Smooth muscle cell (in vitro differentiated cells): ENCODE data around the gene EVX2. TPM values are rescaled to one million over a fixed set of nuclear protein-coding genes. Genes with fewer than 3 reads are reported as not detected.

ENCODE experiments used
- DNase-seq: peaks from one replicate; lab custom pipeline; 2025; ENCODE audit not compliant: unreplicated experiment; lab: John Stamatoyannopoulos, UW
- H2AFZ ChIP-seq: fragments of 200-600 bp; sonication (generic); 2 replicates; pipeline ENCODE4 v1.6.0; 2016; ENCODE audit warnings: antibody characterized with exemption, low read depth, mild to moderate bottlenecking
- H3F3A ChIP-seq: fragments of 200-600 bp; sonication (generic); 2 replicates; pipeline ENCODE4 v1.6.0; 2017; ENCODE audit warnings: antibody characterized with exemption, low read depth
- H3K27ac ChIP-seq: fragments of 200-600 bp; sonication (generic); 2 replicates; pipeline ENCODE4 v1.5.1; 2016; ENCODE audit warnings: low read depth, mild to moderate bottlenecking
- H3K27me3 ChIP-seq: fragments of 200-600 bp; sonication (generic); 2 replicates; pipeline ENCODE4 v1.6.1; 2016; ENCODE audit warnings: low read depth, mild to moderate bottlenecking
- H3K36me3 ChIP-seq: fragments of 200-600 bp; sonication (generic); 2 replicates; pipeline ENCODE4 v1.5.1; 2016; ENCODE audit warnings: low read depth
- H3K4me1 ChIP-seq: fragments of 200-600 bp; sonication (generic); 2 replicates; pipeline ENCODE4 v1.5.1; 2016; ENCODE audit warnings: low read depth
- H3K4me2 ChIP-seq: fragments of 200-600 bp; sonication (generic); 2 replicates; pipeline ENCODE4 v1.6.0; 2016; ENCODE audit warnings: mild to moderate bottlenecking
- H3K4me3 ChIP-seq: fragments of 200-600 bp; sonication (generic); 2 replicates; pipeline ENCODE4 v1.5.1; 2016; ENCODE audit warnings: mild to moderate bottlenecking
- H3K79me2 ChIP-seq: fragments of 200-600 bp; sonication (generic); 2 replicates; pipeline ENCODE4 v1.6.0; 2016; ENCODE audit warnings: low read depth, mild to moderate bottlenecking
- H3K9ac ChIP-seq: fragments of 200-600 bp; sonication (generic); 2 replicates; pipeline ENCODE4 v1.6.0; 2016; ENCODE audit warnings: low read depth
- H3K9me3 ChIP-seq: fragments of 200-600 bp; sonication (generic); replicated peaks from 2 replicates; pipeline ENCODE4 v1.5.1; 2016; ENCODE audit warnings: low read depth
- H4K20me1 ChIP-seq: fragments of 200-600 bp; sonication (generic); 2 replicates; pipeline ENCODE4 v1.6.0; 2016; ENCODE audit warnings: low read depth
- CTCF ChIP-seq: fragments of 200-600 bp; sonication (generic); IDR thresholded peaks from 2 replicates; pipeline ENCODE4 v1.5.1; 2017; ENCODE audit warnings: borderline replicate concordance, mild to moderate bottlenecking, antibody characterized with exemption; ENCODE audit not compliant: insufficient read depth, poor library complexity, severe bottlenecking
- WGBS: methylation state at CpG from one replicate; pipeline ENCODE4 v1.1.7; 2016; ENCODE audit warnings: low lambda C conversion rate; 5-methylcytosine and 5-hydroxymethylcytosine counted together
- polyA plus RNA-seq: library from polyadenylated mRNA; unstranded; fragments of >200 nt; fragmentation: Nextera tagmentation; extraction: Ambion mirVana; gene quantifications from 2 replicates; pipeline ENCODE4 v1.2.1, GENCODE V29; 2016
- total RNA-seq: library from RNA; depleted of rRNA; stranded (reverse); fragments of >200 nt; gene quantifications from 2 replicates; pipeline ENCODE4 v1.2.3, GENCODE V29; 2014

Gene EVX2
- total and polyA plus RNA-seq, 2 experiments from 2014 or later = 0.04 TPM; not detected in 1

- Histone ChIP-seq H3F3A (no peaks in the 10 kb centered on the region), H3K27me3 (peaks cover 100% of the 10 kb centered on the region), H4K20me1 (peaks cover 51% of the 10 kb centered on the region), H3K4me3 (no peak overlapping the region), H3K4me1 (peaks cover 3% of the 10 kb centered on the region), H3K4me2 (no peak overlapping the region), H2AFZ (no peak overlapping the region), H3K36me3 (no peaks in the 10 kb centered on the region), H3K9me3 (no peaks in the 10 kb centered on the region), H3K27ac (no peak overlapping the region), H3K79me2 (no peaks in the 10 kb centered on the region), H3K9ac (no peak overlapping the region)
- WGBS = 45% methylated on average over 32 of the region's 34 CpGs
- no peak for DNase-seq
- no peak for TF ChIP-seq CTCF
Observed at GRCh38 chr2:176124110-176124946, 40.6 kb upstream of the EVX2 start.

GRCh38 chr2:176123411-176124109 is 39.8 kb upstream of the EVX2 start:
- WGBS = 13% methylated on average over 38 of the region's 40 CpGs
- Histone ChIP-seq H3K27ac (no peak overlapping the region), H4K20me1 (peaks cover 58% of the 10 kb centered on the region), H3K9ac (no peak overlapping the region), H3K79me2 (no peaks in the 10 kb centered on the region), H3K36me3 (no peaks in the 10 kb centered on the region), H3K27me3 (peaks cover 100% of the 10 kb centered on the region), H3K4me1 (no peaks in the 10 kb centered on the region), H3K9me3 (no peaks in the 10 kb centered on the region), H3F3A (no peaks in the 10 kb centered on the region), H2AFZ (no peak overlapping the region), H3K4me2 (peak overlapping the region; percentile 87), H3K4me3 (peak overlapping the region; percentile 45)
- no peak for TF ChIP-seq CTCF
- DNase-seq = no peak

- DNase-seq = no peak
- Histone ChIP-seq H2AFZ (no peak within 1 kb of the TSS), H3K9ac (no peak within 1 kb of the TSS), H3K79me2 (no peaks in the 10 kb centered on the region), H3F3A (no peaks in the 10 kb centered on the region), H3K36me3 (no peaks in the 10 kb centered on the region), H3K27me3 (peaks cover 100% of the 10 kb centered on the region), H3K4me2 (peak within 1 kb of the TSS; percentile 87), H4K20me1 (peaks cover 65% of the 10 kb centered on the region), H3K4me3 (peak within 1 kb of the TSS; percentile 45), H3K27ac (no peak within 1 kb of the TSS), H3K4me1 (no peaks in the 10 kb centered on the region), H3K9me3 (no peaks in the 10 kb centered on the region)
- 3% methylated on average over 34 of the region's 84 CpGs for WGBS
- TF ChIP-seq CTCF = no peak
Observed at GRCh38 chr2:176122683-176123410, 39.1 kb upstream of the EVX2 start, which contains the start of gene HOXD9. TSS of gene HOXD9 (plus strand) at chr2:176122719. CDS start at chr2:176122769, 50 bp downstream.
